Common myeloid progenitor, CD34-positive (primary cell): ENCODE measurements around the gene NPM1.

Source experiments
- CTCF ChIA-PET: fragments of 350-600 bp; sonication (Branson Sonifier 250); formaldehyde crosslinking; loops from one replicate; lab custom pipeline; 2021; ENCODE audit warnings: antibody characterized with exemption; lab: Charles Lee
- POLR2A ChIA-PET: fragments of 350-600 bp; sonication (Branson Sonifier 250); formaldehyde crosslinking; loops from one replicate; lab custom pipeline; 2021; ENCODE audit warnings: antibody characterized with exemption; lab: Charles Lee
- DNase-seq, 3 donors: peaks; one replicate each; pipeline versions ENCODE4 v3.0.0 to v3.0.0-alpha.2; 2013
- H3K27ac ChIP-seq, 2 experiments: 1 replicate in 1 of 2; 2 replicates in 1 of 2; pipeline ENCODE4 v1.7.0; 2013; ENCODE audit warnings: inconsistent platforms in 2 of 2, low read length in 2 of 2, mild to moderate bottlenecking in 2 of 2, low read depth in 1 of 2, moderate library complexity in 1 of 2; ENCODE audit not compliant: severe bottlenecking in 2 of 2, insufficient read depth in 1 of 2, poor library complexity in 1 of 2
- H3K27me3 ChIP-seq, 5 experiments: replicated peaks in 2 of 5; 1 replicate in 3 of 5; 2 replicates in 2 of 5; pipeline versions ENCODE4 v1.6.1 to v1.7.0; 2013; ENCODE audit warnings: low read length in 4 of 5, mild to moderate bottlenecking in 2 of 5, moderate library complexity in 2 of 5, inconsistent platforms in 1 of 5; ENCODE audit not compliant: insufficient read depth in 5 of 5, control insufficient read depth in 4 of 5
- H3K36me3 ChIP-seq, 4 experiments: 1 replicate in 2 of 4; 2 replicates in 2 of 4; pipeline versions ENCODE4 v1.6.1 to v1.7.0; 2013; ENCODE audit warnings: low read length in 3 of 4, control low read depth in 1 of 4, mild to moderate bottlenecking in 1 of 4; ENCODE audit not compliant: control insufficient read depth in 4 of 4, insufficient read depth in 4 of 4
- H3K4me1 ChIP-seq, 4 experiments: 1 replicate in 3 of 4; 2 replicates in 1 of 4; pipeline versions ENCODE4 v1.6.1 to v1.7.1; 2013; ENCODE audit warnings: low read length in 3 of 4, mild to moderate bottlenecking in 3 of 4, control low read depth in 1 of 4, inconsistent platforms in 1 of 4, moderate library complexity in 1 of 4; ENCODE audit not compliant: control insufficient read depth in 4 of 4, insufficient read depth in 4 of 4; ENCODE audit errors: control extremely low read depth in 1 of 4
- H3K4me3 ChIP-seq, 7 experiments: 1 replicate in 4 of 7; 2 replicates in 3 of 7; pipeline versions ENCODE4 v1.5.1 to v1.7.0; 2013; ENCODE audit warnings: mild to moderate bottlenecking in 7 of 7, low read length in 6 of 7, moderate library complexity in 6 of 7, inconsistent platforms in 2 of 7, low read depth in 2 of 7, control low read depth in 1 of 7; ENCODE audit not compliant: insufficient read depth in 4 of 7, control insufficient read depth in 1 of 7; ENCODE audit errors: extremely low read depth in 1 of 7
- H3K9me3 ChIP-seq, 5 experiments: 1 replicate in 4 of 5; 2 replicates in 1 of 5; pipeline versions ENCODE4 v1.6.1 to v1.7.1; 2013; ENCODE audit warnings: low read length in 4 of 5, mild to moderate bottlenecking in 2 of 5, inconsistent platforms in 1 of 5, low read depth in 1 of 5, moderate library complexity in 1 of 5; ENCODE audit not compliant: control insufficient read depth in 4 of 5, insufficient read depth in 2 of 5; ENCODE audit errors: control extremely low read depth in 1 of 5
- WGBS: methylation state at CpG from one replicate; pipeline ENCODE4 v1.1.5; 2013; ENCODE audit not compliant: insufficient coverage; 5-methylcytosine and 5-hydroxymethylcytosine counted together

Gene NPM1

DNA sequence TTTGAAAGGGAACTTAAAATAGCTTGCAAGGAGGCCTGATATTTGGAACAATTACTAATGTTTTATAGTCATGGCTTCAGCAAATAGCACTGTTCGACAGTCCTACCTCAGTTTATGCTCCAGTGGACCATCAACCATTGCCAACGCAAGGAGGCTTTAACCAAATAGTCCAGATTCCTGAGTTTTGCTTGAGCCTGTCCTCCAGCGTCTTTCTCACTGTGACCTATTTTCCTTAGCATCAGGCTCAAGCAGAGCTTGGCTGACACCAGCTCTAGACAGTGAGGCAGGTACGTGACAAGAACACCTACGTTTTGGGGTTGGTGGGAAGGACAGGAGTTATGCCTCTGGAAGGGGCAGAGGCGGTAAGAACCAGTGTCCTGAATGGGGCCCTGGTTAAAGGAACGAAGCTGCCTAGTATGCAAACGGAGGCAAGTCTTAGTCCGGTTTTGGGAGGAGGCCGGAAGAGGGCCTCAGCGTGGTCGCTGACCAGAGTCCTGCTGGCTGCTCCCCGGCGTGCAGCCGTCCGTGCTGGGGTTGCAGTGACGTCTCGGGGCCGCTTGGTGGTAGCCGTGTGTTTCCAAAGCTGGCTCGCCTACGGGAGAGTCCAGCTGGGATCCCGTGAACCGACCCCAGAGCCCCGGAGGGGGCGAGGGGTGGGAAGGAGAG is 30.8 kb downstream of the NPM1 start:
- CTCF ChIA-PET, result interaction anchor here (0.6 to 7.2 kb wide), 22 partner anchors 9 to 689 kb away, joined by 3 to 118 read pairs (median 4); partner anchors contain the start of gene FBXW11
- peaks cover 0 to 3% (median 1%) of the 10 kb centered on the region in 4 experiments for H3K36me3 ChIP-seq
- POLR2A ChIA-PET, result interaction anchor here (0.6 to 1.1 kb wide), 2 partner anchors 10 to 587 kb away, joined by 4 read pairs; no protein-coding TSS in a partner anchor
- H3K4me1 ChIP-seq, result peaks cover 0 to 28% (median 25%) of the 10 kb centered on the region in 4 experiments
- no peak overlapping the region for H3K27ac ChIP-seq
- peak overlapping the region; percentile 19 to 83 (median 57) for H3K4me3 ChIP-seq
- H3K9me3 ChIP-seq, result no peaks in the 10 kb centered on the region
- peaks cover 0 to 25% (median 10%) of the 10 kb centered on the region in 5 experiments for H3K27me3 ChIP-seq
- peak; percentile 46 to 62 (median 61) for DNase-seq
- 20% methylated on average over 21 of the region's 26 CpGs for WGBS

DNA sequence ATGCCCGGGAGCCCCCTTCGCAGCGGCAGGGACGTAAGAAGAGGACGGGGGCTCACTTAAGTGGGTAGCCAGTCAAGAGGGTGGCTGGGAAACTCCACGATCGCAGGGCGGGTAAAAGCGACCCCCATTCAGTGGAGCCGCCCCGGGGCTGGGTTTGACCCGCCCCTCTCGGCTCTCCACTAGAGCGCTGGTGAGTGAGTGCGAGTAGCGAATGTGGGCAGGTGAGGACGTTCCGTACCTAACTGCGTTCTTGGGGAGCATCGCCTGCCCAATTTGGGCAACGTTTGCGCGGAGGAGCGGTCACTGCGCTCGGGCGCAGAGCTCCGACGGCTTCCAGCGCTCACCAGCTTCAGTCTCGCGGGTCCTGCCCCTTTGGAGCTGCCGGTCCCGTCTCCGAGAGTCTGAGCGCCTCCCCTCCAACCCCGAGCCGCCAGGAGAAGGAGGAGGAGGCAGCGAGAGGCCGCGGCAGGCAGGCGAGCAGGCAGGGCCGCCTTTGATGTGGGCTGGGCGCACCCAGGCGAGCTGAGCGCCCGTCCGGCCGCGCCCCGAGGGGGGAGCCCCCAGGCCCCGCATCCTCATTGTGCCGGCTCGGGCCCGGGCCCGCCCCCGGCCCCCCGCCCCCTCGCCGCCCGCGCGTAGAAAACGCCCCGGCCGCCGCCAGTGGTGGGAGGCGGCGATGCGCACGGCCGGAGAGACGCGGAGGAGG is 31.5 kb downstream of the NPM1 start, which contains the start of gene FGF18:
TSS of gene FGF18 (plus strand) at position 666 of the 706 bp plus-strand sequence. CDS start 553 bp downstream, outside the sequence.
- ChIA-PET CTCF (interaction anchor here (0.6 to 7.2 kb wide), 22 partner anchors 10 to 814 kb away, joined by 3 to 118 read pairs (median 4); partner anchors contain the start of gene FBXW11), POLR2A (interaction anchor here (1.1 kb wide), 1 partner anchor 11 kb away, joined by 4 read pairs; no protein-coding TSS in a partner anchor)
- no peaks in the 10 kb centered on the region for H3K9me3 ChIP-seq
- H3K27me3 ChIP-seq, result peaks cover 0 to 25% (median 10%) of the 10 kb centered on the region in 5 experiments
- no peak within 1 kb of the TSS for H3K27ac ChIP-seq
- peak within 1 kb of the TSS; percentile 19 to 83 (median 57) for H3K4me3 ChIP-seq
- DNase-seq, result peak in 2 of 3 donors; percentile 51 to 66
- peaks cover 0 to 28% (median 25%) of the 10 kb centered on the region in 4 experiments for H3K4me1 ChIP-seq
- no peaks in the 10 kb centered on the region for H3K36me3 ChIP-seq
- under 1% methylated on average over 50 of the region's 74 CpGs for WGBS

DNA sequence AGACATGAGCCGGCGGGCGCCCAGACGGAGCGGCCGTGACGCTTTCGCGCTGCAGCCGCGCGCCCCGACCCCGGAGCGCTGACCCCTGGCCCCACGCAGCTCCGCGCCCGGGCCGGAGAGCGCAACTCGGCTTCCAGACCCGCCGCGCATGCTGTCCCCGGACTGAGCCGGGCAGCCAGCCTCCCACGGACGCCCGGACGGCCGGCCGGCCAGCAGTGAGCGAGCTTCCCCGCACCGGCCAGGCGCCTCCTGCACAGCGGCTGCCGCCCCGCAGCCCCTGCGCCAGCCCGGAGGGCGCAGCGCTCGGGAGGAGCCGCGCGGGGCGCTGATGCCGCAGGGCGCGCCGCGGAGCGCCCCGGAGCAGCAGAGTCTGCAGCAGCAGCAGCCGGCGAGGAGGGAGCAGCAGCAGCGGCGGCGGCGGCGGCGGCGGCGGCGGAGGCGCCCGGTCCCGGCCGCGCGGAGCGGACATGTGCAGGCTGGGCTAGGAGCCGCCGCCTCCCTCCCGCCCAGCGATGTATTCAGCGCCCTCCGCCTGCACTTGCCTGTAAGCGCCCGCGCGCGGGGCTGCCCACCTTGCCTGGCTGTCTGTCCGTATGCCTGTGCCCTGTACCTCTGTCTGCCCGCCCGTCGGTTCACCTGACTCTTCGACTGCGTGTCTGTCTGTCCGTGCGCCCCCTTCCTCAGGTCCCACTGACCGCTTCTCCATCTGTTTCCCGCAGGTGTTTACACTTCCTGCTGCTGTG is 32.2 kb downstream of the NPM1 start:
- Histone ChIP-seq H3K27ac (no peak overlapping the region), H3K9me3 (no peaks in the 10 kb centered on the region), H3K36me3 (no peaks in the 10 kb centered on the region), H3K4me3 (peak overlapping the region; percentile 19 to 83 (median 53)), H3K27me3 (peaks cover 0 to 25% (median 10%) of the 10 kb centered on the region in 5 experiments), H3K4me1 (peaks cover 0 to 28% (median 25%) of the 10 kb centered on the region in 4 experiments)
- CTCF ChIA-PET, result interaction anchor here (0.6 to 7.2 kb wide), 15 partner anchors 11 to 813 kb away, joined by 3 to 118 read pairs (median 4); partner anchors contain the start of gene FBXW11
- DNase-seq, result peak; percentile 44 to 70 (median 64)
- under 1% methylated on average over 86 of the region's 95 CpGs for WGBS
- POLR2A ChIA-PET, result interaction anchor here (1.1 kb wide), 1 partner anchor 11 kb away, joined by 4 read pairs; no protein-coding TSS in a partner anchor

DNA sequence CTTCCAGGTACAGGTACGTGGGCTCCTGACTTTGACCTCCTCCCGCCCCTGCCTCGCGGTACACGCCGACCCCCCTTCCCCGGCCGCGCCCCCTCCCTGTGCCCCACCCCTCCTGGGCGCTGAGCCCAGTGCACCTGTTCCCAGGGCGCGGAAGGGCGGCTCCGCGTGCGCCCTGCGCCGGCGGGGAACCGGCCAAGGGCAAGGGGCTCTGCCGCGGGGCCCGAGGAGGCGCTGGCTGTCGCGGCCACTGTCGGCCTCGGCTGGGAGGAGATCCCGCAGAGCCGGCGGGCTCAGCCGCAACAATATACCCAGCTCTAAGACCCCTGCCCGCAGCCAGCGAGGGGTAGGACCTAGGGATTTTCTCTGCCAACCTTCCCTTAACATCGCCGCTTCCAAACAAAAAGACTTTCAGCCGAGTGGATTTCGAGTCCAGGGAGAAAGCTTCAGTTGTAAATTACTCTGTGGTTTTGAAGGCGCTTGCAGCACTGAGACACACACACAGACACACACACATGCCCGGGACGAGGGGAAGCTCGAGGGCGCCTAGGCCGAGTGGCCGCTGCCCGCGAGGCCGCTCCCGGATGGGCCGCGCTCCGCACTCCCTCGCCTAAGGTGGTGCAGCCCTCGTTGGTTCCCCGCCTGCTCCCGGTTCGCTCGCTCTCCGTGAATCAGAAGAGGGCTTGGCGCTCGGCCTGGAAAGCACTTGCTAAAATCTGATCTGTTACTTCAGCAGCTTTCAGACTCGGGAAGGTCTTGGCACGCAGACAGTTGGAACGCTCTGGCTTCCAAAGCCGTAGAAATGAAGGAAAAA is 33.0 kb downstream of the NPM1 start:
- CTCF ChIA-PET, result interaction anchor here (1.0 to 7.2 kb wide), 6 partner anchors 9 to 487 kb away, joined by 3 to 118 read pairs (median 6); no protein-coding TSS in a partner anchor
- under 1% methylated on average over 46 of the region's 65 CpGs for WGBS

DNA sequence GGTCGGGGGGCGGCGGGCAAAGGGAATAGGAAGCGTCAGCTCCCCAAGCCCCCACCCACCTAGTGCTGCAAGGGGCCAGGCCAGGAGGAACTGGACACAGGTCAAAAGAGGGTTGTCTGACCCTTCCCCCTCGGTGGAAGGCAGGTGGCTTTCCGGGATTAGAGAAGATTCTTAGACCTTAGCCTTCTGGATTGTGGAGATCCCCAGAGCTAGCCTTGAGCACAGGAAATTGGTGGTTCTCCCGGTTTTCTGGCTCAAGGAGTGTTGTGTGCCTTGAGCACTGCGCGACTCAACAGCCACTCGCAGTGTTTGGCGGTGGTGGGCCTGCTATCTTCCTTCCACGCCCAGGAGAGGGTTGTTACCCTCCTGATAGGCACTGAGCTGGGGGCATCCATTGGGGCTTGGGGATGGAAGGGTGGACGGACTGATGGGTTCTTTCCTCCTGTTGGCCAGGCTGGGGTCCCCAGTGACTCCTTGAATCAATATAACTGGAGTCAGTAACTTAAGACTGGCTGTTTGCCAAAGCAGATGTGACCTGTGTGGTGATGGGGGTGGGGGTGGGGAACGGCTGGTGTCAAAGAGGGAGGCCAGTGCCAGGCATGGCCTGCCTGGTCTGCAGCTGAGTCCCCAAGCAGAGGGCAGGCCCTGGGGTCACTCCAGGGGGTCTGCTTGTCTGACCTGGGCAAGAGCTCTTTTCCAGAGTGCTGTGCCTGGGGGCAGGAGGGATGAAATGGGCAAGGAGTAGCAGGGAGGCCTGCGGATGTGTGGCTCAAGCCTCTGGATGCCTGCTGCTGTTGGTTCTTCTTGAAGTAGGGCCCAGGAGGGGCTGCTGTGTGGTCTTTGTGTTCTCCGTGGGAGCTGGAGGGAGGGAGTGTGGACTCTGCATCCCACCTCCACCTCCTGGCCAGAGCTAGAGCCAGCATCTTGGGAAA is 33.9 kb downstream of the NPM1 start:
- Histone ChIP-seq H3K9me3 (no peaks in the 10 kb centered on the region), H3K27me3 (peaks cover 0 to 25% (median 10%) of the 10 kb centered on the region in 5 experiments), H3K4me3 (peak overlapping the region in 1 of 7 experiments; percentile 83), H3K36me3 (no peaks in the 10 kb centered on the region), H3K27ac (no peak overlapping the region), H3K4me1 (peaks cover 0 to 28% (median 25%) of the 10 kb centered on the region in 4 experiments)
- WGBS, result 81% methylated on average over 11 of the region's 16 CpGs
- ChIA-PET POLR2A (interaction anchor here (0.8 kb wide), 1 partner anchor 213 kb away, joined by 3 read pairs; no protein-coding TSS in a partner anchor), CTCF (interaction anchor here (0.7 to 7.2 kb wide), 7 partner anchors 8 to 486 kb away, joined by 3 to 118 read pairs (median 3); no protein-coding TSS in a partner anchor)
- DNase-seq, result no peak

More for the DNA sequence above, 33.0 kb downstream of the NPM1 start:
- peak in 2 of 3 donors; percentile 37 to 50 for DNase-seq
- no peak overlapping the region for H3K27ac ChIP-seq
- H3K4me1 ChIP-seq, result peaks cover 0 to 28% (median 25%) of the 10 kb centered on the region in 4 experiments
- peak overlapping the region in 6 of 7 experiments; percentile 40 to 83 (median 64) for H3K4me3 ChIP-seq
- peaks cover 0 to 25% (median 10%) of the 10 kb centered on the region in 5 experiments for H3K27me3 ChIP-seq
- H3K36me3 ChIP-seq, result no peaks in the 10 kb centered on the region
- POLR2A ChIA-PET, result no interaction called here
- H3K9me3 ChIP-seq, result no peaks in the 10 kb centered on the region
